GM12891 (cell line): Measurements from ENCODE around the gene PSG2.
"Not testable (repeated sequence)": the region's sequence is repeated elsewhere in the genome, so short reads cannot be mapped to it uniquely, and the experiment has no call there.

Source experiments
- DNase-seq: peaks from one replicate; pipeline ENCODE4 v3.0.0; 2011; ENCODE audit warnings: low spot score; ENCODE audit not compliant: insufficient read length
- FAIRE-seq: peaks from 2 replicates; lab custom pipeline; 2011; peaks lifted over from hg19 to GRCh38; lab: Jason Lieb, UNC
- PAX5 ChIP-seq: IDR thresholded peaks from 2 replicates; pipeline ENCODE4 v1.6.1; 2011; ENCODE audit warnings: low read length, moderate library complexity, mild to moderate bottlenecking; ENCODE audit not compliant: insufficient read depth, severe bottlenecking
- POLR2A ChIP-seq: IDR thresholded peaks from 2 replicates; pipeline ENCODE4 v1.6.1; 2011; ENCODE audit warnings: low read depth, low read length, control low read depth
- POLR2AphosphoS5 ChIP-seq: IDR thresholded peaks from 2 replicates; pipeline ENCODE4 v1.6.1; 2011; ENCODE audit warnings: low read depth, low read length, control low read depth
- POU2F2 ChIP-seq: IDR thresholded peaks from 2 replicates; pipeline ENCODE4 v1.6.1; 2011; ENCODE audit warnings: low read depth, mild to moderate bottlenecking, control low read depth, low read length, moderate library complexity
- SPI1 ChIP-seq: IDR thresholded peaks from 2 replicates; pipeline ENCODE4 v1.6.1; 2011; ENCODE audit warnings: low read depth, low read length, control low read depth
- TAF1 ChIP-seq: IDR thresholded peaks from 2 replicates; pipeline ENCODE4 v1.6.1; 2011; ENCODE audit warnings: low read depth, low read length, control low read depth

Gene PSG2

DNA sequence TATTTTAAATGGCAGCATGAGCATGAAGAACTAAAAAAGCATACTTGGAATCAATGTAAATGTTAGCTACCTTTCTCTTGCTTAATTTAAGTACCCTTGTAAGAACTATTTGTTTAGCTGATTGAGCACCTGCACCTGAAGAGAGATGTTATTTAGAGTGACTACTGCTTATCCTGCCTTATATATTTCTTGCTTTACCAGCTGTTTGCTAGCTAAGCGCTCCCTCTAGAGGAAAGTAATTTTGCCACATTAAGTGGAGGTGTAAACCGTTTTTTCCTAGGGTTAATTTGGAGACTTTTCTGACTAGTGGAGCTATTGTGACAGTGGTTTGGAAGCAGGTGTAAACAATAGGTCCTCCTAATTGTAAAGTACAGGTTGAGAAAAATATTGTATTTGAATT is 19.4 kb upstream of the PSG2 start:
- DNase-seq (no peak), FAIRE-seq (no peak)
- TF ChIP-seq TAF1, result no peak
- TF ChIP-seq POU2F2, result no peak
- no peak for TF ChIP-seq POLR2A
- no peak for TF ChIP-seq SPI1
- TF ChIP-seq PAX5, result no peak
- TF ChIP-seq POLR2AphosphoS5, result no peak

DNA sequence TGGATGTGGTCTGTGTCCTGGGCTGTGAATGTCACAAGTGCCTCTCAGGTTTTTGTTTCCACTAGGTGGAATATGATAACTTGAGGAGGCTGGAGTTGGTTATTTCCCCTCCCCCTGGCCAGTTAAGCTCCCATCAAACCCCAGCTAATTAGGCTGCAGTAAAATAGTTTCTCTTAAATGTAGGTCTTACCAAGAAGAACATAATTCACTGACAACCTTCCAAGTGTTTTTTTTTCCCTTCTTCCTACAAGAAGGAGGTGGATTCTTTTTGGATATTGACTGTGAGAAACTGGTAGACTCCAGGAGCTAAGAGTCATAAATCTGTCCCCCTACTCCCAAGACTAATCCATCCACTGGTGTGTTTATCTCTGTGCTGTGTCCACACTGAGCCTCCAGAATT is 15.9 kb upstream of the PSG2 start:
- FAIRE-seq, DNase-seq: not testable (repeated sequence)

DNA sequence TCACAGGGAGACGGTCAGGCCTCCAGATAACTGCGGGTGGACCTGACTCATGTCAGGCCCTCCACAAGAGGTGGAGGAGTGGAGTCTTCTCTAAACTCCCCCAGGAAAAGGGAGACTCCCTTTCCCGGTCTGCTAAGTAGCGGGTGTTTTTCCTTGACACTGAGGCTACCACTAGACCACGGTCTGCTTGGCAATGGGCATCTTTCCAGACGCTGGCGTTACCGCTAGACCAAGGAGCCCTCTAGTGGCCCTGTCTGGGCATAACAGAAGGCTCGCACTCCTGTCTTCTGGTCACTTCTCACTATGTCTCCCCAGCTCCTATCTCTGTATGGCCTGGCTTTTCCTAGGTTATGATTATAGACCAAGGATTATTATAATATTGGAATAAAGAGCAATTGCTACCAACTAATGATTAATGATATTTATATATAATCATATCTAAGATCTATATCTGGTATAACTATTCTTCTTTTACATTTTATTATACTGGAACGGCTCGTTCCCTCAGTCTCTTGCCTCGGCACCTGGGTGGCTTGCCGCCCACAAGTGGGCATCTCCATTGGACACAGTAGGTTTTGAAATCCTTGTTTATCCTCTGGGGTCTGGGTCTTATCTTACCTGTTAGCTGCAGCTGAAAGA is 5.3 kb upstream of the PSG2 start:
- DNase-seq, FAIRE-seq: not testable (repeated sequence)

- not testable (repeated sequence) for FAIRE-seq, DNase-seq
Measured at GRCh38 chr19:43085796-43086530, 3.5 kb upstream of the PSG2 start.

DNA sequence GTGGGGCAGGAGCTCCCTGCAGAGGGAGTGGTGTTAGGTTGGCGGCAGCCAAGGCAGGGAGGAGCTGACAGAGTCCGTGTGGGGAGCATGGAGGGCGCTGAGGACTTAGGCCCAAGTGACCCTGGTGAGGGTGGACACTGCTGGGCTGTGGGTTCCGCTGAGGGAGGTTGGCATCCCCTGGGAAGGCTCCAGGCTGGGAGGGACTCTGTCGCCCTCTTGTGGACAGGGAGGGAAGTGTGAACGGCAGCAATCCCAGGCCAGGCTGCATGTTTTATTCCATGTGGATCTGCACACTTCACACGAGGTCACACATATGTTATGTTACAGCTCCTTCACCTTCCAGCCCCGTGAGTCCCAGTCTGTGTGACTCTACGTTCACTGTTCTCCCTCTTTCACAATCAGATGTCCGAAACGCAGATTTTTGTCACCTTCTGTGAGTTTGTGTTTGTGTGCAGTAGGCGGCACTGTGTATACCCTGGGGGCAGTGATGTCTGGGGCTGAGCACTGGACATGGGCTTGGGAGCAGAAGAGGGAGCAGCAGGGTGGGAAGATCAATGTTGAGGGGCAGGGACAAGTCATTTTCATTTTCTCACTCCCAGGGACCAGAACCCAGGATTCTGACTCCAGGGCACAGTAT is 1.8 kb upstream of the PSG2 start:
- FAIRE-seq, DNase-seq: not testable (repeated sequence)

DNA sequence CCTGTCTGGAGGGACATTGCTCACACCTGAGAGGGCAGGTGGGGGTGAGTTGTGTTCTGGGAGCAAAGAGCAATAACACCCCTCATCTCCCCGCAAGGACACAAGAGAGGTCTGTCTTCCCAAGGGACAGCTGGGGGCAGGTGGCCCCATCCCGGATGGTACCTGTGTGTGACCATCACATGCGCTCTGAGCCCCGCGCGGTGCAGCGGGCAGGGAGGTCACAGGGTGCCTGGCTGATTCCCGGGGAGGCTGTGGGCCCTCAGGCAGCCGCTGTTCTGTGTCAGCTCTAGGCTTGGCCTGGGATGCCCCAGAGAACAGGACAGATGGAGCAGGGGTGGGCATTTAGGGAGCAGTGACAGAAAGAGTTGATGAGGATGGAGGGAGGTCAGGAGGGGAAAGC is 1.2 kb upstream of the PSG2 start:
- not testable (repeated sequence) for FAIRE-seq, DNase-seq

DNA sequence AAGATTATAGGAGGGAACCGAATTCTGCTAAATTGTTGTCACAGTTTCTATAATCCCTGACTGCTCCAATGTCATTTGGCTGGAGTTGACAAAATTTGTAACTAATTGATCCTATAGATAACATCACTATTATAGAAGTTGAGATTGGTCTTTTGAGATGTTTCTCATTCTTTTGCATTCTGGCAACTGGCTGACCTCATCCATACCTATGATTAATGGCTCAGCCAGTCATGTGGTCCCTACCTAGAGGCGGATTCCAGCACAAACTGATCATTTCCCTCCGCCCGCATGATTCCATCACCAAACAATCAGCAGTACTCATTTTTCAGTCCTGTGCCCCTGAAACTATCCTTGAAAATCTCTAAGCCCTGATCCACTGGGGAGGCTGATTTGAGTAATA is 4.2 kb downstream of the PSG2 start:
- DNase-seq (no peak), FAIRE-seq (no peak)
- TF ChIP-seq POLR2A (no peak), POLR2AphosphoS5 (no peak), PAX5 (no peak), POU2F2 (no peak), TAF1 (no peak), SPI1 (no peak)

GRCh38 chr19:43077881-43078280 is 4.6 kb downstream of the PSG2 start:
- DNase-seq, FAIRE-seq: not testable (repeated sequence)

DNA sequence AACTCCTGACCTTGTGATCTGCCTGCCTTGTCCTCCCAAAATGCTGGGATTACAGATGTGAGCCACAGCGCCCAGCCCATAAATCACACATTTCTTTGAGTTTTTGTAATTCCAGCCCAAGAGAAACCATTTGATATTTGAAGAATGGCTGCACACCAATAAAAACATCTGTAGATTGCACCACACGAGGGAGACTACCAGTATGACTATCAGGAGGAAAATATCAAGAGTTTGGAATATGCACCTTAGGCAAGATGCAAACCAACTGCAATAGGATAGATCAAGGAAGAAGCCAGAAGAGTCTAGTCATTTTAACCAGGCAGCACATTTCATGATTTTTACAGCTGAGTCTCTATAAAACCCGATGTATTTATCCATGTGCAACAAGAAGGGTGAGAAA is 20.1 kb downstream of the PSG2 start:
- not testable (repeated sequence) for DNase-seq, FAIRE-seq

DNA sequence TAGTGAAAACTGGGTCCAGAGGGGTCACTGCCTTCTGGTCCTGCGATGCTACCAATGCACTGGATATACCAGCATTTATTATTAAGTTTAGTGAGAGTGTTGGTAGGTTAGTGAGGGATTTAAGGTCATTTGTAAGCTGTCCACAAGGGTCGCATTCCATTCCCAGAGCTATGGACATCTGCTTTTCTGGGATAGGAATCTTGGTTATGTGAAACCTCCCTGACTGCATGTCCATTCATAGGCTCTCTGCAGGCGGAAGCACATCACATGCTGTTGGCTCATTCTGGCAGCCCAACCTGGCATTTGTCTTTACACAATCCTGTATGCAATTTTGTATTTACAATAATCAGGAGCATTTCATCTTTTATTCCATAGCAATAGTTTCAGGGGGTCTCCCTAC is 21.2 kb downstream of the PSG2 start:
- FAIRE-seq, DNase-seq: not testable (repeated sequence)

DNA sequence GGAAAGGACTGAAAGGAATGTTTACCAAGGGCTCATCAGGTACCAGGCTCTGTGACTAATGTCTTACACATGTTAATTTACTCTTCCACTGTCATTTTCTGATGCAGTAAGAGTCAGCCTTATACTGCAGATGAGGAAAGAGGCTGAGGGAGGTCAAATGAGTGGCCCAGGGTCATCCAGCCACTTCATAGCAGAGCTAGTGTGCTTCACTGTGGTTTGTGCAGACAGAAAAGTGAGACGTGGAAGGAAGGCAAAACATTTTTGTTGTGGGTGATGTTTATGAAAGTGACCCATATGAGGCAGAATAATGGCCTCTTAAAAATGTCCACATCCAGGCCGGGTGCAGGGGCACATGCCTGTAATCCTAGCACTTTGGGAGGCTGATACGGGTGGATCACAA is 22.2 kb downstream of the PSG2 start:
- not testable (repeated sequence) for DNase-seq, FAIRE-seq

GRCh38 chr19:43059482-43059881 is 23.0 kb downstream of the PSG2 start:
- DNase-seq, FAIRE-seq: not testable (repeated sequence)

DNA sequence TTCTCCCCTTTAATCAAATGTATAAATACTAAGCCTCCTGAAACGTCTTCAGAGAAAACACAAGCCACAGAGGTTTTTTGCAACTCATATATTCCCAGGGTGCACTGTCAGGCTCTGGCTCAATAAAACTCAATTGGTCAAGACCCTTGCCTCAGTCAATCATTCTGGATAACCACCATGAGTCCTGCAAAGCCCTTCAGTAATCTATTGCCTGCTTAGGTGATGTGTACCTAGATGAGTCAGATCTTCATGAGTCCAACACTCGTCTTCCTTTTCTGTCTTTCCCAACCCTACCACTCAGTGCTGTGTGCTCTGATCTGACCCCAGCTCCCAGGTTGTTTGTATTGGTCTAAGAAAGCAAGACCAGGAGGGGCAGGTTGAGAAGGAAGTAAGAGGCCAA is 24.1 kb downstream of the PSG2 start:
- not testable (repeated sequence) for DNase-seq, FAIRE-seq

DNA sequence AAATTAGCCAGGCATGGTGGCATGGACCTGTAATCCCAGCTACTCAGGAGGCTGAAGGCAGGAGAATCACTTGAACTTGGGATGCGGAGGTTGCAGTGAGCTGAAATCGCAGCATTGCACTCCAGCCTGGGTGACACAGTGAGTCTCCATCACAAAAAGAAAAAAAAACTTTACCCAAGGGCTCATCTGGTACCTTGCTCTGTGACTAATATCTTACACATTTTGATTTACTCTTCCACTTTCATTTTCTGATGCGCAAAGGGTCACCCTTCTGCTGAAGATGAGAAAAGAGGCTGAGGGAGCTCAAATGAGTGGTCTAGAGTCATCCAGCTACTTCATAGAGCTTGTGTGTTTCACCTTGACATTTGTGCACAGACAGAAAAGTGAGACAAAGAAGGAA is 34.5 kb downstream of the PSG2 start:
- FAIRE-seq, DNase-seq: not testable (repeated sequence)

DNA sequence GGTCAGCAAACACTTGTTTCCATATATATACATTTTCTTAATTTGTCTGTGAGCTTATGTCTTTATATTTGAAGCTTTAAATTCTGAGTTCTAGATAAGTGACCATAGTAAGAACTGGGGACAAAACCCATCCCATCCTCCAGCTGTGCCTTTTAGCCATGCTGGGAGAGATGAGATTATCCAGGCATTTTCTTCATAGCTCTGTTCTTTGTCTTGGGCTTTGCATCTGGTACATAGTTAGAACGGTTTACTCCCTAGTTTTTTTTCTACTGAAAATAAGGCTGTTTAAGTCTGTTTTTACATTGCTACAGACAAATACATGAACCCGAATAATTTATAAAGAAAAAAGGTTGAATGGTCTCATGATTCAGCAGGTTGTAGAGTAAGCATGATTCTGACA is 35.9 kb downstream of the PSG2 start:
- not testable (repeated sequence) for FAIRE-seq, DNase-seq

- not testable (repeated sequence) for DNase-seq, FAIRE-seq
Measured at GRCh38 chr19:43043492-43044180, 38.9 kb downstream of the PSG2 start.

DNA sequence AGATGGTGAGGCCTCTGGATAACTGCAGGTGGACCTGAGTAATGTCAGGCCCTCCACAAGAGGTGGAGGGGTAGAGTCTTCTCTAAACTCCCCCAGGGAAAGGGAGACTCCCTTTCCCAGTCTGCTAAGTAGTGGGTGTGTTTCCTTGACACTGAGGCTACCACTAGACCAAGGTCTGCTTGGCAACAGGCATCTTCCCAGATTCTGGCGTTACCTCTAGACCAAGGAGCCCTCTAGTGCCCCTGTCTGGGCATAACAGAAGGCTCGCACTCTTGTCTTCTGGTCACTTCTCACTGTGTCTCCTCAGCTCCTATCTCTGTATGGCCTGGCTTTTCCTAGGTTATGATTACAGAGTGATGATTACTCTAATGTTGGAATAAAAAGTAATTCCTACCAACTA is 50.9 kb downstream of the PSG2 start:
- FAIRE-seq, DNase-seq: not testable (repeated sequence)
